Esophagus muscularis mucosa (tissue), 4 donors: Measurements from ENCODE around the gene DNAH3.

Experiments
- CTCF ChIP-seq, 3 experiments: fragments of 200-600 bp in 2 of 3; fragments of 450-650 bp in 1 of 3; sonication (generic) in 2 of 3; IDR thresholded peaks; one replicate each; pipeline ENCODE4 v1.5.1; 2017 to 2019; ENCODE audit warnings: antibody characterized with exemption in 3 of 3, mild to moderate bottlenecking in 2 of 3, moderate library complexity in 1 of 3
- EP300 ChIP-seq: sonication (generic); formaldehyde crosslinking; IDR thresholded peaks from one replicate; pipeline ENCODE4 v1.6.1; 2017; ENCODE audit warnings: antibody characterized with exemption
- POLR2A ChIP-seq: fragments of 450-650 bp; IDR thresholded peaks from one replicate; pipeline ENCODE4 v1.6.1; 2017; ENCODE audit warnings: antibody characterized with exemption, moderate library complexity, mild to moderate bottlenecking, low read depth
- POLR2AphosphoS5 ChIP-seq, 2 donors: sonication (generic); formaldehyde crosslinking; IDR thresholded peaks; one replicate each; pipeline ENCODE4 v1.6.1; 2017; ENCODE audit warnings: antibody characterized with exemption in 2 of 2

- TF ChIP-seq CTCF (IDR thresholded peaks at IDR 0.05): no peak
- no peak for TF ChIP-seq POLR2AphosphoS5 (IDR thresholded peaks at IDR 0.05)
- TF ChIP-seq EP300: no peak
- TF ChIP-seq POLR2A: no peak
Observed at GRCh38 chr16:20930365-20930690, 220.3 kb downstream of the DNAH3 start.
